GM18499 (cell line): Measurements from ENCODE around the gene CASP2.
"Not testable (repeated sequence)": the region's sequence is repeated elsewhere in the genome, so short reads cannot be mapped to it uniquely, and the experiment has no call there.

Experiments
- ATAC-seq: cut with Tn5 transposase; IDR thresholded peaks from one replicate; pipeline ENCODE4 v1.9.1; 2021; ENCODE audit warnings: moderate number of reproducible peaks; ENCODE audit not compliant: insufficient read depth, unreplicated experiment

The CASP2 gene

GRCh38 chr7:143289888-143290287 lies 1.7 kb downstream of the CASP2 start:
- ATAC-seq: not testable (repeated sequence)

DNA sequence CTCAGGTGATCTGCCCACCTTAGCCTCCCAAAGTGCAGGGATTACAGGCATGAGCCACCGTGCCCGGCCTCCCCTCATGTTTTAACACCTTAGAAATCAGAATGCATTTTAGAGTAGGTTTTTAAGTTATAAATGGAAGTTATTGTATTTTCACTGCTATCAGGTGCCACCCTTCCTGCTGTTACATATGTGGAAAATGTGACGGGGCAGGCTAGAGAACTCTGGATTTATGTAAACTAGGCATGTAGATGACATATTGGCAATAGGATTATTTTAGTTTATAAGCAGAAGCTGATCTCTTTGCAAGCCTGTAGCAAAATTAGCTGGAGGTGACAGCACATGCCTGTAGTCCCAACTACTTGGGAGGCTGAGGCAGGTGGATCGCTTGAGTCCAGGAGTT lies 2.1 kb downstream of the CASP2 start:
- ATAC-seq: no peak

GRCh38 chr7:143292876-143293275 lies 4.7 kb downstream of the CASP2 start:
- ATAC-seq: no peak

- ATAC-seq: no peak
Observed at GRCh38 chr7:143295870-143296269, 7.7 kb downstream of the CASP2 start.

DNA sequence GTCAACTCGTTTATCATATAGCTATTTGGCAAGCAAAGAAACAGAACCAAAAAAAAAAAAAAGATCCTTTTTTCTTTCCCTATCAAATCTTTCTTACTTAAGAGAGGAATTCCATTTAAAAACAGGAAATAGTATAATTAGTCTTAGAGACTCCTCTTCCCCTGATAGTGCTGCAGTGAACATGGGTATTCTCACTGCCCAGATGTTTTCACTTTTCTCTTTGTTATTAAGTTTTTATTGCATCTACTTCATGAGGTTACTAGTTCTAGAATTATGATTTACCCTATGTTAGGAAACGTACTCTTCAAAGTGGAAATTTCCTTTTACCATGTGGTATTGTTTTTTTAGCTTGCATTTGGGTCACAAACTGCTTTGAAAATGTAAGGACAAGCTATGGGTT lies 8.5 kb downstream of the CASP2 start:
- no peak for ATAC-seq

GRCh38 chr7:143299346-143299745 lies 11.2 kb downstream of the CASP2 start:
- ATAC-seq: no peak

GRCh38 chr7:143299840-143300239 lies 11.7 kb downstream of the CASP2 start:
- no peak for ATAC-seq

GRCh38 chr7:143300959-143301935 lies 13.1 kb downstream of the CASP2 start:
- no peak for ATAC-seq

DNA sequence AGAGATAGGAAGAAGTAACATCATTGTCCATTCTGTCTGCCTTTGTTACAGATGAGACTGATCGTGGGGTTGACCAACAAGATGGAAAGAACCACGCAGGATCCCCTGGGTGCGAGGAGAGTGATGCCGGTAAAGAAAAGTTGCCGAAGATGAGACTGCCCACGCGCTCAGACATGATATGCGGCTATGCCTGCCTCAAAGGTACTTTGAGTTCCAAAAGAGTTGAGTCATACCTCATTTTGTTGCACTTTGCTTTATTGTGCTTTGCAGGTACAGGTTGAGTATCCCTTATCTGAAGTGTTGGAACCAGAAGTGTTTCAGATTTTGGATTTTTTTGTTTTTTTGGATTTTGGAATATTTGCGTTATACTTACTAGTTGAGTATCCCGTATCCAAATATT lies 15.6 kb downstream of the CASP2 start:
- ATAC-seq: no peak

GRCh38 chr7:143304938-143305337 lies 16.8 kb downstream of the CASP2 start:
- ATAC-seq: no peak

GRCh38 chr7:143305423-143306070 lies 17.4 kb downstream of the CASP2 start:
- no peak for ATAC-seq

- no peak for ATAC-seq
Observed at GRCh38 chr7:143308632-143309031, 20.5 kb downstream of the CASP2 start.

- ATAC-seq: no peak
Observed at GRCh38 chr7:143314127-143314526, 26.0 kb downstream of the CASP2 start.

GRCh38 chr7:143315776-143316175 lies 27.6 kb downstream of the CASP2 start, which contains the start of gene CLCN1:
TSS of gene CLCN1 (plus strand) at chr7:143316111. CDS start at chr7:143316213, 102 bp downstream.
- no peak for ATAC-seq

- ATAC-seq: no peak
Observed at GRCh38 chr7:143316492-143316891, 28.3 kb downstream of the CASP2 start.

DNA sequence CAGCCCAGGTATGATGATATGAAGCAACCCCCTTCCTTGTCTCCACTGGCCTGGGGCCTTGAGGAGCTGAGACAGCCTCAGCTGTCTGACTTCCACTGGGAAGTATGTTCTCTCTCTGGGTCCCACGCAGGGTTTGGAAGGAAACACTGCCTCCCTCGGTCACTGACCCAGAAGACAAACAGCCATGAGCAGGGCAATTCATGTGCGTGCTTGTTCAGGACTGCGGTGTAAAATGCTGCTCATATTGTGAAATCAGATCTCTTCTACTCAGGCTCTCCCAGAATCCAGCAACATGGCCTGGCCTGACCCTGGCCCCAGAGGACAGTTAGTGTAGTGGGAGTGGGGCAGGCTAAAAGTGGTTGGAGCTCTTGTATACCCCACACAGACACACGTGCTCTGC lies 30.5 kb downstream of the CASP2 start:
- ATAC-seq: no peak

DNA sequence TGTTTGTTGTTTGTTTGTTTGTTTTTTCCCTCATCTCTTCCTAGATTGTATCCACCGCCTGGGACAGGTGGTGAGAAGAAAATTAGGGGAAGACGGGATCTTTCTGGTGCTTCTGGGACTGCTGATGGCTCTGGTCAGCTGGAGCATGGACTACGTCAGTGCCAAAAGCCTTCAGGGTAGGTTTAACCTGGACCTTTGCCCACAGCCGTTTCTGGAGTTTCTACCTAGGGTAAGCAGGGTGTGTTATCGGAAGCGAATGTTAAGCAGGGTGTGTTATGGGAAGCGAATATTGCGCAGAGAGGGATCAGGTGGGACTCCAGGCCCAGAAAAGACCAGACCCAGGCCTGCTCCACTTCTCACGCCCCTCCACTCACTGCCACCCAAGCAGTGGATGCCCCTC lies 32.5 kb downstream of the CASP2 start:
- ATAC-seq: no peak

GRCh38 chr7:143321242-143321641 lies 33.1 kb downstream of the CASP2 start:
- ATAC-seq: no peak

DNA sequence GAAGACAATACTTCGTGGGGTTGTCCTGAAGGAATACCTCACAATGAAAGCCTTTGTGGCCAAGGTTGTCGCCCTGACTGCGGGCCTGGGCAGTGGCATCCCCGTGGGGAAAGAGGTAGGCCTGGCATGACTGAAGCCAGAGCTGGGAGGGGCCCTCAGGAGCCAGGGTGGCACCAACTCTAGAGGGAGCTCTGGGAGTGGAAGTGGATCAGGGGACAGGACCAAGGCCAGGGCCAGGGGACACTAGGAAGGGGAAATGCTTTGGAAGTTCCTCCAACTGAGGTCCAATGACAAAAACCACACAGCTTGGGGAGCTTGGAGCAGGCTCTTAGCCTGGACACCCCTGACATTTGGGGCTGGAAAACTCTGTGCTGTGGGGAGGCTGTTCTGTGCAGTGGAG lies 33.6 kb downstream of the CASP2 start:
- no peak for ATAC-seq

GRCh38 chr7:143322760-143323633 lies 34.8 kb downstream of the CASP2 start:
- ATAC-seq: no peak

GRCh38 chr7:143323653-143324052 lies 35.5 kb downstream of the CASP2 start:
- no peak for ATAC-seq
